ENCODE measurements around the gene KCNQ1.

- TF ChIP-seq POLR2AphosphoS5 (IDR thresholded peaks at IDR 0.05; ENCODE audit: low read depth, low read length) = no peak
- no peak for TF ChIP-seq POLR2A (IDR thresholded peaks at IDR 0.05; ENCODE audit: low read depth, low read length)
- TF ChIP-seq TAF1 (IDR thresholded peaks at IDR 0.05; ENCODE audit: low read depth, low read length) = no peak
- TF ChIP-seq SPI1 (IDR thresholded peaks at IDR 0.05; ENCODE audit: low read depth, low read length) = no peak
Observed at GRCh38 chr11:2518111-2518982, 73.5 kb downstream of the KCNQ1 start.

All from GM12891 (cell line).